ENCODE data around the gene CALB2.
"Not testable (repeated sequence)": the region's sequence is repeated elsewhere in the genome, so short reads cannot be mapped to it uniquely, and the experiment has no call there.

The CALB2 gene

DNA sequence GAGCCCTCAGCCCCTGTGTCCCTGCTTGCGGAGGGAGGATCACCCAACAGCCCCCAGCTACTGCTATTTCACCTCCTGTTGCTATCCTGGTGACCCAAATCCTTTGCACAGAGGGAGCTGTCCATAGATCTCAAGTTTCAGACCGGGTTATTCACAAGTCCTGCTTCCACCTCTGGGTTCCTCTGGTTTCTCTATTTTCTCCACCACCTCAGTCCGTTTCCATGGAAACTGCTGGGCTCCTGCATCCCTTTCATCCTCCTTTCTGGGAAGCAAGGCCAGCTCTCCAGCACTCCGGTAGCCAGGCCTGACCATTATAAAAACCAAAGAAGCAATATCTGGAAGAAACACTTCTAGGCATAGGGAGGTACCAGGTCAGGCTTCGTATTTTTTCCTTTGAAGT is 4.8 kb upstream of the CALB2 start:
- DNase-seq = no peak

DNA sequence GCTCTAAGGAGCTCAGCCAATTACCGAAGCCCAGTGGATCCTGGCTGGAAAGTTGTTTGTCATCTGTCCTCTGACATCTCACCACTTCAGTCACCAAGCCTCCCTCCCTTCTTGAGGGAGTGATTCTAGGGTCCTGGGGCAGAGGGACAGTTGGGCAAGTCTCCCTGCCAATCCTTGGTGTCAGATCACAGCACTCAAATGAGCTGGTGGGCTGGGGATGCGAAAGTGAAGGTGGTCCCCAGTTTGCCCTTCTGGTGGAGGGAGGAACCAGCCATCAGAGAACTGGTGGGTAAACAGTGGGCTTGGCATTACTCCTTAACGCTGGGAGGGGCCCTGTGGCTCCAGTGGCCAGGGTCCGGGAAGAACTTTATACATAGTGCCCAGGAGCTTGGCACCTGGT is 4.4 kb upstream of the CALB2 start:
- no peak for DNase-seq

DNA sequence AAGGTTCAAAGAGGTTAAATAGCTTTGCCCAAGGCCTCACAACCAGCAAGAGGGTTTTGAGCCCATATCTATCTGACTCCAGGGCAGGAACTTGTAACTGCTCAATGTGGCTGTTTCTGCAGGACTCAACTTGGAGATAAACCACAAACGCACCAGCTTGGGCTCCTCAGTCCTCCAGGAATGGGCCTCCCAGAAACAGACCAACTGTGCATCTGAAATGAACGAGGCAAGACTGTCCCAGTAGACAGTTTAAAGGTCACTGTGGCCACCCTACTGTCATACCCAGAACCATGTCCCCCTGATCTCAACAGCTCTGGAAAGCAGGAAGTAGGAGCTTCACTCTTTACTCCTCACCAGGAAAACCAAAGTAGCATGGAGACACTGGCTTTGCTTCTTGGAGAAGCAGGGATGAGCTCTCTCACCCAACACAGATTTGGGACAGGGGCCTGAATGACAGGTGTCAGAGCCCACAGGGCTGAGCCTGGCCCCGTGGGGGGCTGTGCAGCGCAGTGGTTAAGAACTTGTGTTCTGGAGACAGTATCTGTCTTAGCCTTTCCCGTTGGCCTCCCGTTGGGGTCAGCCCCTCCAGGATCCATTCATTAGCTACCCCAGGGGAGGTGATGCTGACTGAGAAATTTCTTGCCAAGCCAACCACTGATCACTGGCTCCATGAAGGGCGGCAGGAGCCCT is 2.3 kb upstream of the CALB2 start:
- DNase-seq = no peak

DNA sequence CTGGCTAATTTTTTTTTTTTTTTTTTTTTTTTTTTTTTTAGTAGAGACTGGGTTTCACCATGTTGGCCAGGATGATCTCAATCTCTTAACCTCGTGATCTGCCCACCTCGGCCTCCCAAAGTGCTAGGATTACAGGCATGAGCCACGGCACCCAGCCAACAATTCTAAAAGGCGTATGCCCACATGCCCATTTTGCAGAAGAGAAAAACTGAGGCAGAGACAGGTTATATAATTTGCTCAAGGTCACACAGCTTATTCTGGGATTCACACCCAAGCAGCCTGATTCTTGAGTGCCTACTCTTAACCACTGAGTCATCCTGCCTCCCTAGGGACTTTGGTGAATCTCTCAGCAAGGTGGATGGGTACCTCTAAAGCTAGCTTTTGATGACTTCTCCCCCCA is 1.6 kb upstream of the CALB2 start:
- DNase-seq = not testable (repeated sequence)

DNA sequence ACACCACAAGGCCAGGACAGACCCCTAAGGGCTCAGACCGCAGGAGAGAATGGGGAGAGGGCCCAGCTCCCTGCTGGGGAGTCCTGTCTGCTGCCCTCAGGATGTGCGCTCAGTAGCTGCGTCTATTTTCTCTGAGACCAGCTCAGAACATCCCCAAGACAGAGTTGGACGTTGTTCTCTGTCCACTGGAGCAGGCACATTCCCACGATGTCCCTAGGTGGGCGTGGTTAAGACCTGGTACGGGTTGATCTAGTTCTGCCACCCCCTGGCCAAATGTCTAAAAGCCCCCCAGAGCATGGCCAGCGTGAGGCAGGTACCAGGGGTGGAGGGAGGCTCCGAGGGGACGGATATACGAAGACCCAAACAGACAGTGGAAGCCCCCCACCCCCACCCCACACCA is 842 bp upstream of the CALB2 start:
- DNase-seq = no peak

DNA sequence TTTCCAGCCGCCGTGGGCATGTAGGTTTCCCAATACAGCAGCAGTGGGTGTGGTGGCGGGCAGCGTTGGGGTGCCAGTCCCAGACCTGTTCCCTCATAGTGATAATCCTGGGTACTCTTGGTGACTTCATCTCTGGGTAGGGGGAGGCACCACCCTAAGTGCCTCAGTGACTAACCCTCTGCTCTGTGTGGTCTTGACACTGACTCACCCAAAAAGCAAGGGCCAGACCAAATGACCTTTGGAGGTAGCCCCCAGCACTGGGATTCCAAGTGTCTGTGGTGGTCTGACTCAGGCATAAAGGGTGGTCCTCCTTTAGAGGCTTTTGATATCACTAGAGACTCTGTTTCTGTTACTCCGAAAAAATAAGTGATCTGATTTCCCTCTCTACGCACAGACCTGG is 908 bp downstream of the CALB2 start:
- no peak for DNase-seq

DNA sequence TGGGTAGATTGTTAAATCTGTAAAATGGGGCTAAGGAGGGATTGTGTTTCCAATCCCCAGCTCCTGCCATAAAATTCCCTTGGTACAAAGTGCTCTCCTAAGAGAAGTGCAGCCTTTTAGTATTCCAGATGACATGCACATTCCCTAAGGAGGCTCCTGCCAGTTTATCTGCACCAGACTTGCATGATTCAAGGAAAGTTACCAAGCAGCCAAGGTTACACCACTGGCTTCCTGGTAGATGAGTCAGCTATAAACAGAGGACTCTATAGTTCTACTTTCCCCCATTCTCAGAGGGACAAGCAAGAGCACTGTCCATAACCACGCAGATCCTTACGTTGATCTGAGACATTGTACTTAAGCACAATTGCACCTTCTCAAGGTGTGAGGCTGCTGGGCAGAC is 1.9 kb downstream of the CALB2 start:
- no peak for DNase-seq

DNA sequence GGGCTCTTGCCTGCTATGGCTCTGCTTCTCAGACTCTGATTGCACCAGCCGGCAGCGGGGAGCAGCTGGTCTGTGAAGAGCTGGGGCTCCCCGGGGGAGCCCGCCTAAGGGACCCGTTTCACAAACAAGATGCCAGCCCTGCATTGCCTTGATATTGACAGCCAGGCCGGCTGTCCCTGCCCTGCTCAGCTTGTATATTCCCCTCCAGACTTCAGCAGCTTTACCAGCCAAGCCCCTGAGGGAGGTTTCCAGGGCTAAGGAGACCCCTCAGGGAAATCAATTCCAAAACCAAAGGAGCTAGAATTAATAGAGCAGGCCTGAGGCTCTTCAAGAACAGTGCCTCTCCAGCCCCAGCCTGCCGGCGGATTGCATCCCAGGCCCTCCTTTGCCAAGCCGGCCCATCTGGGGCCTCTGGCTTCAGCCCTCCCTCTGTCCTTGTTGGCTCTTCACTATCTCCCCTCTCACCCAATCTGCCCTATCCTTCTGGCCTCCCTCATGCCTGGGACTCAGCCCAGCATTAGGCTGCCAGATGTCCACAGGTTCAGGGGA is 5.7 kb downstream of the CALB2 start:
- DNase-seq = no peak

DNA sequence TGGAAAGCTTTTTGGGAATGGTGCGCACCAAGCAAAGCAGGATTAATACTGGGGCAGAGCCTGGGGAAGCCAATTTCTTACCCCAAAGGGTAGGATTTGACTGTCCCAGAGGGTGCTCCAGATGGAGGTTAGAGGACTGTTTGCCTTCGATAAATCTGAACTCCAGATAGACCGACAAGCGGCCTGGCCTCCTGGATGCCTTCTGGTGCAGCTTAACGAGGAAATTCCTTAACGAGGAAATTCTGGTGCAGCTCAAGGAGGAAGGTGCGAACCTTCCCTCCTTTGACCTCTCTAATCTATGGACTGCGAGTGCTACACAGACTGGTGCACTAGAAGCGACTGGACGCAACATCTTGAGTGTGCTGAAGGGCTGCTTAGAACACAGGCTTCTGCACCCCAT is 6.5 kb downstream of the CALB2 start:
- no peak for DNase-seq

DNA sequence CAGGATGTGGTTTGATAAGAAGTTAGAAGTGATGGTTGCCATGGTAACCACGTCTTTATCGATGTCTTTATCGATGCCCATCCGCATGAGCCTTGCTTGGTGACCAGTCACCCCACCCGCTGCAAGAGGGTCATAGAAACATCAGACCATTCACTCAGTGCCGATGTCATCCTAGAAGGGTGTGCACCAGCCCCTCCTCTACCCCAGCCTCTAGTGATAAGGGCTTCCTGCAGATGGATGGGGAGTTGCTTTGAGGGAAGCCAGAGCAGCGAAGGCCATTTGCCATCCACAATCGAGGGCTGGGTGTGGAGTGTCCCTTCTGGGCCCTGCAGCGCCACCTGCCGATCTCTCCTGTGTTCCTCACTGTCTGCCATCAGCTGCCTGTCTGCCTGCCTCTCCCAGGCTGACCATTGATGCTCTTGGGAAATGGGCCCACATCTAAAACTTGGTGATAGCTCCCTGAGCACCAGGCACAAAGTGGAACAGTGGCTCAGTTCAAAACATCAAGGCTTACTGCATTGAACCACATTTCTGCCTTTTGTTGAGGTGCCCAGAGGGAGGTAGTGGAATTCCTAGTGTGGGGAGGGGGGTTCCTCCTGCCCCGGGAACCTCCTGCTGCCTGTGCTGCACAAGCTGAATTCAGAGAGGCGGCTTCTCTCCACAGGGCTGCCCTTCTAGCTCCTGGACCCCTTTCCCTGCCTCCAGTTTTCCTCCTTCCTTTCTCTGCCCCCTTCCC is 8.9 kb downstream of the CALB2 start:
- DNase-seq = no peak

DNA sequence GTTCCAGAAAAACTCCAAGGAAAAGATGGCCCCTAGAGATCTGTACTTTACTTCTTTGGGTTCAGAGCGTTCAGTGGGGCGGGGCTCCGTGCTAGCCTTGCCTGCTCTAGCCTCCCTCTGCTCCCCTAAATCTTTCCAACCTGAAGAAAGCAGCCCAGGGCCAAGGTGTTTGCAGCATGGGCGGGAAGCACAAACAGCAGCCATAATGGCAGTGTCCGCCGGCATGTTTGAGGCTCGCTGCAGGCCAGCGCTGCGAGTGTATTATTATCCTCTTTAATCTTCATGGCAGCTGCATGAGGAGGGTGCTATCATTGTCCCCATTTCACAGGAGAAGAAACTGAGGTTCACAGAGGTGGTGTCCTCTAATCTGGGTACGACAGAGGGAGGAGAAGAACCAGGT is 10.4 kb downstream of the CALB2 start:
- no peak for DNase-seq

DNA sequence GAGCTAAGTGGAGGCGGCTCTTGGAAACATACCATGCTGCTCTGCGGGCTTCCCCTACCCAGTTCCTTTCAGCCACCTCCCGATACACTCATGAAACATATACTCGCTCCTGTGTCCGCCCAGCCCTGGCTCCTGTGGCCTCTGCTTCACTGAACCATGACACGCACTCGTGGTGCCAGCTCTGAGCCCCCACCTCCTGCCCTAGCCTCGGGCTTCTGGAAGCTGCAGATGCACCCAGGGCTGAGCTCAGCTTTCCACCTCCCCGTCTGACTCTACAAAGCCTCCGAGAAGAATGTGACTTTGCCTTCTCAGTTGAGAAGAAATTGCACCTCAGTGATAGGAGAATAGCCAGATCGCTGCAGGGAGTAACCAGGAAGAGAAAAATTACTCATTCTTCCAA is 11.0 kb downstream of the CALB2 start:
- no peak for DNase-seq

DNA sequence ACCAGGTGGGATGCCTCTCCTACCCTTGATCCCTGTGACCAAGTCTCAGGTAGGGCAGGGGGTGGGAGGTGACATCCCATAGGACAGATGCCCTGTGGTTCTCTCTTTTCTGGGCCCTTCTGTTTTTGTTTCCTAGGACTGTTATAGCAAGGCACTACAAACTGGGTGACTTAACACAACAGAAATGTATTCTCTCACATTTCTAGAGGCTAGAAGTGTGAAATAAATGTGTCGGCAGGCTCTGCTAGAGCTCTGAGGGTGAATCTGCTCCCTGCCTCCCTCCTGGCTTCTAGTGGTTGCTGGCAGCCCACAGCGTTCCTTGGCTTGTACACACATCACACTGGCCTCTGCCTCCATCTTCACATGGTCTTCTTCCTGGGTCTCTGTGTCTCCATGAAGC is 12.7 kb downstream of the CALB2 start:
- DNase-seq = no peak

DNA sequence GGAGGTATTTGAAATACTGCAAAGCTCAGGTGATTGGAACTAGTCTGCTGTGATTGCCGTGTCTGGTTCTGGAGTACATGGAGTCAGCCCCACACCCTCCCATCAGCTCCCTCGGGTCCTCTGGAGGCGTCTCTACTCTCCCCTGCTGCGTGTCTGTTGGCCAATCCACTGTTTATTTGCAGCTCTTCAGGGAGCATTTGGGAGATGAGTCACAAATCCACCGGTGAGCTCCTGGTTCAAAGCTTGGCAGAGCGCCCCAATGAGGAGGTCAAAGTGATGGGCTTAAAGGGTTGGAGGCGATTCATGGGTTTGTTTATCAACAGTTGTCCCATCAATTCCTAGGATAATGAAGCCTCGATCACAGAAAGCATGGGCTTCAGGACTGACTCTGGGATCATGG is 14.6 kb downstream of the CALB2 start:
- no peak for DNase-seq

DNA sequence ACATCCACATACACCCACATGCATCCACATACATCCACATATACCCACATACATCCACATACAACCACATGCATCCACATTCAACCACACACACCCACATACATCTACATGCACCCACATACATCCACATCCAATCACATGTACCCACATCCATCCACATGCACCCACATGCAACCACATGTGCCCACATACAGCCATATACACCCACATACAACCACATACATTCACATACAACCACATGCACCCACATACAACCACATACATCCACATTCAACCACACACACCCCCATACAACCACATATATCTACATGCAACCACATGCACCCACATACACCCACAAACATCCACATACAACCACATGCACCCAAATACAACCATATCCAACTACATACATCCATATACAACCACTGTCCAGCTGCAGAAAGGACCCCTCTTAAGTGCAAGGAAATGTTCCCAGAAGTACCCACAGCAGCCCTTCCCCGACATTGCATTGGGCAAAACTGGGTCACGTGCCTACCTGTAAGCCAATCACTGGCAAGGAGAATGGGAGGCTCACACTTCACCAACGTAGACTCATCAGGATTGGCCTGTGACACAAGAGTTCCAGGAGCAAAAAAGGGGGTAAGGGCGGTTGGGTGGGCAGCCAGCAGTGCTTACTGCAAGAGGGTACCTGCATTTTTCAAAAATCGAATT is 18.1 kb downstream of the CALB2 start:
- no peak for DNase-seq

DNA sequence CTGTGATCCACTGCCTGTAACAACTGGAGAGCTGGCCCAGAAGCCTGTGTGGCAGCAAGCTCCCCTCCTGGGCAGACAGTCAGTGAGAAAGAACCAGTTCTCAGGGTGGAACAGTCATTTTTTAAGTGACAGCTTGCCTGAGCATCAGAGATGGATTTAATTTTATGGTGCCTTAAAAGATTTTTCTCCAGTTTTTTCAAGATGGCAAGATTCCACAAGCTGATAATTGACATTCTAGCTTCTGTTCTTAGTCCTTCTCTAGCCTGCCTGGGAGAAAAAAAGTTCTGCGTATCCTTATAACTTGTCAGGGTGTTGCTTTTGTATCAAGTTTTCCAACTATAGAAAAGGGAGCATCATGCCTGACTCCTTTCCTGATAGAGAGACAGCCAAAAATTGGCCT is 21.2 kb downstream of the CALB2 start:
- DNase-seq = no peak

DNA sequence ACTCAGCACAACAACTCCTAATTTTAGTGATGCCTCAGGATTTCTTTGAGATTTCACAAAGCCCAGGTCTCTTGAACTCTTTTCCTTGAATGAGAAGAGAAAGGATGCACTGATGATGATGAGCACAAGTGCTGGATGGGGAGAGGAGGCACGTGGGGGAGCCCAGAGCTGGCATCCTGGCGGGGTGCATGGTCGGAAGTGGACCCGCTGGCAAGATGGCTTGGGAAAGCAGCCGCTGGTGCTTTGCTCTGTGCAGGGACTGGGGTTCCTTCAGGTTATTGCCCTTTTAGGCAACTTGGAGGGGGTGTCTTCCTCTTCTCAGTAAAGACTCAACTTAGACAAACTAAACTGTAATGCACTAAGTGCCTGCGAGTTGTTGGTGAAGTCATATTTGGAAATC is 22.3 kb downstream of the CALB2 start:
- no peak for DNase-seq

DNA sequence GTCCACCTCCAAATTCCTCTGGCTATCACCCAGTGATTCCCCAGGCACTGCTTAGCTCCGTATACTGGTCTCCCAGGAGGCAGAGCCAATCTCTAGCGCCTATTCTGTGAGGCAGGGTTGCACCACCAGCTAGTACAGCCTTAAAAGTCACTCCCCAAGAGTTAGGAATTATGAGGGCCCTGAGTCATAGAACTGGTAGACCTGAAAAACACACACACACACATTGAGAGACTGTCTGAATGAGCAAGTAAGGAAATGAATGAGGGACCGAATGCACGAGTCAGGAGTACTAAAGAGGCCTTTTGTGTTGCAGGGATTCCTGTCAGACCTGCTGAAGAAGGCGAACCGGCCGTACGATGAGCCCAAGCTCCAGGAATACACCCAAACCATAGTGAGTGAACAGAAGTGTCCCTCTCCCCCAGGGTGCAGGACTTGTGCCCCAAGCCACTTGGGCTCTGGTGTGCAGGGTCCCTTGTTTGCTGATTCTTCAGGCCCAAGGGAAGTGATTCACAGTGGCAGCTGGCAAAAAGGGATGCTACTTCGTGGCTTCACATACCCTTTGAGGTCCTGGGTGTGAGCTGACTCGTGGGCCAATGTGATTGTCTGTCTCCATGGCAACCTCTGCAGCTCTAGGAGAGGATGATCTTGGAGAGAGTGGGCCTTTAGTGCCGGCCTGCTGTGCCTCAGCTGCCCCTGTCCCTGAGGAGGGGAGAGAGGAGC is 24.7 kb downstream of the CALB2 start:
- no peak for DNase-seq

DNA sequence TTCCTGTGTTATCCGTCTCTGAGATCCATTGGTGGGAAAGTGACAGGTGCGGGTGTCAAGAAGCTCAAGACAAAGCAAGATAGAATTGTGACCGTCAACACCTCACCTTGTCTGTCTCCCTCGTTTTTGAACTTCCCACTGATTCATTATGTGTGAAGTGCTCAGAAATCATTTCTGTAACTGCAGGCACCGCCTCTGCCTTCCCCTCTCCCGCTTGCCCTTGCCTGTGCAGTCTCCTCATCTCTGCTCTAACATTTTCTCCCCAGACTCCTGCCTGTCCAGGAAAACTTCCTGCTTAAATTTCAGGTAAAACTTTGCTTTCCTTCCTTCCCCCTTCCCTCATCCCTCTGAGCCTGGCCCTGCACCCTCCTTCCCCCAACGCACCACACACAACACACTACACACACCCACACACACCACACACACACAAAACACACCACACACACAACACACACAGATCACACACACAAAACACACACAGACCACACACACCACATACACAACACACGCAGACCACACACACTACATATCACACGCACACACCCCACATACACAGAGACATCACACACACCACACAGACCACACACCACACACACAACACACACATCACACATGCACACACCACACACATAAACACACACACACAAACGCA is 25.7 kb downstream of the CALB2 start:
- no peak for DNase-seq

DNA sequence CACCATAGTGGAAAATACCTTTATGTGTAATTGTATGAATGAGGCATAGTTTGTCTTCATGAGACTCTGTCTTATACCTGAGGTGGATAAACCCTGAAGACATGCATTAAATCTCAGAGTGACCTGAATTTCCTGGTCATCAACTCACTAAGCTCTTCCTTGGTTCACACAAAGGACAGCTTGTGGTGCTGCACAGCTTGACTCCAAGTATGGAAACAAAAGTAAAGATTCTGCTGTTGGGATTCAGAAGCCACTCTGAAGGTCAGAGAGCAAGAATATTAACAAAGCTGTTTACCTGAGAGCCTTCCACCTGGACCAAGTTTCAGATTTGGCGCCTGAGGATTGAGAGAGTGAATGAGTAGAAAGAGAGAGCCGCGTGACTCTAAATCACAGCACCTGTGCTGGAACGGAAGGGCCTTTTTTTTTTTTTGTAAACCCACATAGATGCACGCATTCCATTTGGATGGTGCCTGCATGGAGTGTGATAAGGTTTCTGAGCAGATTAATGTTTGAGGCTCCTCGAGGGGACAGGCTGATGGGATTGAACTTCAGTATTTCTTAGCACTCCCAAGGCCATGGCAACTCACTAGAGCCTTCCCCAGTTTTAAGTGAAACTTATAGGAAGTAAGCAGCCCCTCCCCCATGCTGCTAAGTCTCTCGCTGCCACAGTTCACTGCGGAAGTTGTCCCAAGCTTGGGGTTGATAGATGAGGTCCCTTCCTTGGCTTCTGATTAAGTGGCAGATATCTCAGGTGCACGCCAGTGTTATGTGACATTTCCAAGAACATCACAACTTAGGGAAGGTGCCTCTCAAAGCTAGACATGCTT is 28.7 kb downstream of the CALB2 start:
- DNase-seq = no peak

DNA sequence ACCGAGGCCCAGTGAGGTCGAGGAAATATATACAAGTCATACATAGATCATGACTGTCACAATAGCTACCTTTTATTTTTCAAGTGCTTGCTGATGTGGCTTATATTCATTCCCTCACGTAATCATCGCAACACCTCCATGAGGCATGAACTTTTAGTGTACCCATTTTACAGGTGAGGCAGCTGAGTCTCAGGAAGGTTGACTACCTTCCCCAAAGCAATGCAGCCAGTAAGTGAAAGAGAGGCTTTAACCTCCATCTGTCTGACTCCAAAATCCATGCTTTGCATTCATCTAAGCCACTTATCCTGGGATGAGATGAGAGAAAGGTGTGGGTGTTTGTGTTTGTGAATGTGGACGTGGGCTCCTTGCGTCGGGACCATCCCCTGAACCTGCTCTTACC is 30.8 kb downstream of the CALB2 start:
- DNase-seq = no peak

DNA sequence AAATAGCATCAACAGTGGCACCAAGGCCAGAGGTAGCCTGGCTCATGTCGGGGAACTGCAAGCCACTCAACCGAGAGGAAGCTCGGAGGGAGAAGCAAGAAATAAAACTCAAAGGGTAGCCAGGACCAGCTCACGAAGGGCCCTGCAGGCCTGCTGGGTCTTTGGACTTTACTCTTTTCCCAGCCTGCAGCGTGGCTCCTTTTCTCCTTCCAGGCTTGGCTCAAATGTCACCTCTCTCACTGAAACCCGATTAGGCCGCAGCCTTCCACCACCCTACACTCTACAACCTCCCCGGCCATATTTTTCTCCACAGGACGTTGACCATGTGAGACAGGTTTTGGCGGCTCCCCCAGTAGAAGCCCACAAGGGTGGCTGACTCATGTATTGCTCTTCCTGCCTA is 38.1 kb downstream of the CALB2 start:
- DNase-seq = no peak
